ENCODE results near the gene E2F3.

The E2F3 gene

DNA sequence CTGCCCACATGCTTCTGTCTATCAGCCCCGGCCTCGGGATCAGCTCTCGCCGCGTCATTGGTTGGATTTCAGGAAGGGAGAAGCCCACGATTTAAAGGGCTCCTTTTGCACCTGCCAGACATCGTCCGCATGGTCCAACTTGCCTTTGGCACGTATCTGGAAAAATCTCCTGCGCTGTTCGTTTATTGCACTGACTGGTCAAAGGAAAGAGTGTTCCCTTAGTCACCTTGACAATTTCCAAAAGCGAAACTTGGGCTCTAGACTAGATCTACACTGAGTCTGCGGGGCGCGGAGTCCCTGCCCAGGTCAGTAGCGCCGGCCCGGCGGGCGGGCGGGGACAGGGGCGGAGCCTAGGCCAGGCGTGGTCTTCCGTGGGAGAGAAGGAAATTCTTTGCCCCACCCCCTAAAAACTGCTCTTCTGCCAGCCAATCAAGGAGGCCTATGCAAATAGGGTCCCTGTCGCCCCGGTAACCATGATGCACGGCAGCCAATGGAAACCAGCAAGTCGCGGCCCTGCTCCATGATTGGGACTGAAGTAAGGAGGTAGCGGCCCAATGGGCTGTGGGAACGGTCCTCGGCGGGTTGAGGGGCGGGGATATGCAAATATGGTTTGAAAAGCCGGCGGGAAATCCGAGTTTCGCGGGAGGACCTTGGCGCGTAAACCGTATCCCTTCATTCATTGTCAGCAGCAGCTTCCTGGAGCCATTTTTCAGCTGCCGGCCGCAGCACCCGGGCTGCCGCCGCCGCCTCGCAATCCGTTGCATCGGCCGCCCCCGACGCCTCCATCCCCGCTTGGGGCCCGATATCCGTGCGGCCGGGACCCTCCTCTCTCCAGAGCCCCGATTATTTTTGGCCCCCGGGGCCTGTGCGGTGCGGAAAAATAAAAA, at the start of gene E2F3:
Gene E2F3, plus strand, starts transcription at position 675 of the 887 bp plus-strand sequence. CDS start 354 bp downstream, outside the sequence.
- TF ChIP-seq, protein P1, sequence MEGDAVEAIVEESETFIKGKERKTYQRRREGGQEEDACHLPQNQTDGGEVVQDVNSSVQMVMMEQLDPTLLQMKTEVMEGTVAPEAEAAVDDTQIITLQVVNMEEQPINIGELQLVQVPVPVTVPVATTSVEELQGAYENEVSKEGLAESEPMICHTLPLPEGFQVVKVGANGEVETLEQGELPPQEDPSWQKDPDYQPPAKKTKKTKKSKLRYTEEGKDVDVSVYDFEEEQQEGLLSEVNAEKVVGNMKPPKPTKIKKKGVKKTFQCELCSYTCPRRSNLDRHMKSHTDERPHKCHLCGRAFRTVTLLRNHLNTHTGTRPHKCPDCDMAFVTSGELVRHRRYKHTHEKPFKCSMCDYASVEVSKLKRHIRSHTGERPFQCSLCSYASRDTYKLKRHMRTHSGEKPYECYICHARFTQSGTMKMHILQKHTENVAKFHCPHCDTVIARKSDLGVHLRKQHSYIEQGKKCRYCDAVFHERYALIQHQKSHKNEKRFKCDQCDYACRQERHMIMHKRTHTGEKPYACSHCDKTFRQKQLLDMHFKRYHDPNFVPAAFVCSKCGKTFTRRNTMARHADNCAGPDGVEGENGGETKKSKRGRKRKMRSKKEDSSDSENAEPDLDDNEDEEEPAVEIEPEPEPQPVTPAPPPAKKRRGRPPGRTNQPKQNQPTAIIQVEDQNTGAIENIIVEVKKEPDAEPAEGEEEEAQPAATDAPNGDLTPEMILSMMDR (IDR thresholded peaks at IDR 0.05; ENCODE audit: control insufficient read depth, insufficient read depth, low read depth, low read length, missing control alignments): no peak
- peak within 1 kb of the TSS; percentile 92 for H3K4me3 ChIP-seq (ENCODE audit: control insufficient read depth, low read depth, low read length)
- peak; percentile 100 for DNase-seq (ENCODE audit: low read depth)

DNA sequence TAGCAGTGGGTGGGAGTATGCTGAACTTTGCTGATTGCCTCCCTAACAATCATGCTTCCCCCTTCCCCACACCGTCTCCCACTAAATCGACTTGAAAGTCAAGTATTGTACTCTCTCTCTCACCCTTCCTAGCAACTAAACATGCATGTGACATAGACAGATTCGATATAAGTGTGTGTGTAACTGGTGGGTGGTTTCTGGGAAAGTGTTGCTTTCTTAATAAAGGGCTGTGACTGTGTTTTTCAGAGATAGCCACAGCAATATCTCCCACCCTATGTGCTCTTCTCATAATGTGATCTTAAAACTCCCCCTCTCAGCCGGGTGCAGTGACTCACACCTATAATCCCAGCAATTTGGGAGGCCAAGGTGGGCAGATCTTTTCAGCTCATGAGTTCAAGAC, 49.3 kb upstream of the E2F3 start:
- no peak for DNase-seq (ENCODE audit: low read depth)
- no peak overlapping the region for H3K4me3 ChIP-seq (ENCODE audit: control insufficient read depth, low read depth, low read length)
- TF ChIP-seq, protein P1 (IDR thresholded peaks at IDR 0.05; ENCODE audit: control insufficient read depth, insufficient read depth, low read depth, low read length, missing control alignments): no peak

DNA sequence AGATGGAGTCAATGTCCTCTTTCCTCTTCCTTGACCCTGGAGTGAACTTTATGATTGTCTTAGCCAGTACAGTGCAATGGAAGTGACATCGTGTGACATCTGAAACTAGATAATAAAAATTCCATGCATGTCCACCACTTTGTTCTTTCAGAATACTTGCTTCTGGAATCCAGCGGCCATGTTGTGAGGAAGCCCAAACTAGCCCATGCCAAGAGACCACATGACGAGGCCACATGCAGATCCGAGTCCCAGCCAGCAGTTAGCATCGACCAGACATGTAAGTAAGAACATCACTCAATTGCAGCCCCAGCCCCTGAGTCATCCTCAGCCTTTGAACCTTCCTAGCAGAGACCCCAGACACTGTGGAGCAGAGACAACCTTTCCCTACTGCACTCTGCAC, 48.5 kb upstream of the E2F3 start:
- no peak overlapping the region for H3K4me3 ChIP-seq (ENCODE audit: control insufficient read depth, low read depth, low read length)
- DNase-seq (ENCODE audit: low read depth): no peak
- TF ChIP-seq, protein P1 (IDR thresholded peaks at IDR 0.05; ENCODE audit: control insufficient read depth, insufficient read depth, low read depth, low read length, missing control alignments): no peak

DNA sequence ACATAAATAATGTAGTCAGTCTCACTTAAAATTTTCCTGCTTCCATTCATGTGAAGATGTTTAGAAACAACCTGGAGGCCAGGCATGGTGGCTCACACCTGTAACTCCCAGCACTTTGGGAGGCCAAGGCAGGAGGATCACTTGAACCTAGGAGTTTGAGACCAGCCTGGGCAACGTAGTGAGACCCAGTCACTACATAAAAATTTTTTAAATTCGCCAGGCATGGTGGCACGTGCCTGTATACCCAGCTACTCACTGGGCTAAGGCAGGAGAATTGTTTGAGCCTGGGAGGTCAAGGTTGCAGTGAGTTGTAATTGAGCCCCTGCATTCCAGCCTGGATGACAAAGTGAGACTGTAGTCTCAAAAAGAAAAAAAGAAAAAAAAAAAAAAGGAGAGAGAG, 47.3 kb upstream of the E2F3 start:
- DNase-seq (ENCODE audit: low read depth): no peak
- H3K4me3 ChIP-seq (ENCODE audit: control insufficient read depth, low read depth, low read length): no peak overlapping the region
- TF ChIP-seq, protein P1 (IDR thresholded peaks at IDR 0.05; ENCODE audit: control insufficient read depth, insufficient read depth, low read depth, low read length, missing control alignments): no peak

DNA sequence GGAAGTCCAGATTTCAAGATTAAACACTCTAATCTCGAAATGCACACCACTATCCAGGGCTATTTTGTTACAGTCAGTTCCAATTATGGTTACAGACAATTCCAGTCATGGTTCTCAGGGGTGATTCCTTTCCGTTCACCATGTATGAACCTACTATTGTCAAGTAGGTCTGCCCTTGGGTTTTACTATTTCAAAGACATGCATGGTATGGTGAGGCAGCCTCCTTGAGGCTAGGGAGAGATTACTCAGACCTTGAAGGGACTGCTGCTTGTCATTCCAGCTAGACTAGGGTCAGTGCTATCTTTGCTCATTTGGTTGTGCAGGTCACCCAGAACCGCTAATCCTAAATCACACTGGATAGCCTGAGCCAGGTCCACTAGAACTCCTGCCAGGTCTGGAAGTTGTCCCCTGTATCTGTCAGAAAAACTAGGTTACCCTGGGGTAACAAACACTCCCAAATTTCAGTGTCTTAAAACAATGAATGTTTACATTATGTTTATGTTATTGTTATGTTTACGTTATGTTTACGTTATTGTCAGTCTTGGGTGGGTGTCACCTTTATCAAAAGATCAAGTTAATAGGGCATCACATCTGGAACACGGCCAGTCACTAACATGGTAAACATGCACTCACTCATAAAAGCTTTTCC, 41.1 kb upstream of the E2F3 start:
- no peak for DNase-seq (ENCODE audit: low read depth)
- TF ChIP-seq, protein P1 (IDR thresholded peaks at IDR 0.05; ENCODE audit: control insufficient read depth, insufficient read depth, low read depth, low read length, missing control alignments): no peak
- H3K4me3 ChIP-seq (ENCODE audit: control insufficient read depth, low read depth, low read length): no peak overlapping the region

DNA sequence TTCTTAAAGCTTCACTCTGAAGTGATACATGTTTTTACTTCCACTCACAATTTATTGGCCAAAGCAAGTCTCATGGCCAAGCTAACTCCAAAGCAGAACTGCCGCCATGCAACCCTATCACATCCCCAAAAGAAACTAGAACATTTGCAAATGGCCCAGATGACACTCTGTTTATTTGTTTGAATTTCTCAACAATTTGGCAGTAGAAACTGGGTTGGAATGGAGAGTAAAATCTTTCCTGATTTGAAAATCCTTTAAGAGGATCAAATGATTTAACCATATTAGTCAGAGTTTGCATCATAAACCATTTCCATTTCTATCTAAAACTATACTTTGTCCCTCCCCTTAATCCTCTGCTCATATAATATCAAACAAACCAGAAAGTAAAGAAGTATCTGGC, 39.1 kb upstream of the E2F3 start:
- TF ChIP-seq, protein P1 (IDR thresholded peaks at IDR 0.05; ENCODE audit: control insufficient read depth, insufficient read depth, low read depth, low read length, missing control alignments): no peak
- no peak overlapping the region for H3K4me3 ChIP-seq (ENCODE audit: control insufficient read depth, low read depth, low read length)
- no peak for DNase-seq (ENCODE audit: low read depth)

Data from AG09309 (cell line).